Stimulated activated CD8-positive, alpha-beta memory T cell treated with anti-CD3 and anti-CD28 coated beads, Interleukin-4, amount 100 ng/mL, for 24 hours (primary cell): ENCODE data around the gene CRK.
"Not testable (repeated sequence)": the region's sequence is repeated elsewhere in the genome, so short reads cannot be mapped to it uniquely, and the experiment has no call there.

Source experiments
- DNase-seq: peaks from one replicate; pipeline ENCODE4 v3.0.0-alpha.2; 2020; ENCODE audit warnings: low read depth

Gene CRK

DNA sequence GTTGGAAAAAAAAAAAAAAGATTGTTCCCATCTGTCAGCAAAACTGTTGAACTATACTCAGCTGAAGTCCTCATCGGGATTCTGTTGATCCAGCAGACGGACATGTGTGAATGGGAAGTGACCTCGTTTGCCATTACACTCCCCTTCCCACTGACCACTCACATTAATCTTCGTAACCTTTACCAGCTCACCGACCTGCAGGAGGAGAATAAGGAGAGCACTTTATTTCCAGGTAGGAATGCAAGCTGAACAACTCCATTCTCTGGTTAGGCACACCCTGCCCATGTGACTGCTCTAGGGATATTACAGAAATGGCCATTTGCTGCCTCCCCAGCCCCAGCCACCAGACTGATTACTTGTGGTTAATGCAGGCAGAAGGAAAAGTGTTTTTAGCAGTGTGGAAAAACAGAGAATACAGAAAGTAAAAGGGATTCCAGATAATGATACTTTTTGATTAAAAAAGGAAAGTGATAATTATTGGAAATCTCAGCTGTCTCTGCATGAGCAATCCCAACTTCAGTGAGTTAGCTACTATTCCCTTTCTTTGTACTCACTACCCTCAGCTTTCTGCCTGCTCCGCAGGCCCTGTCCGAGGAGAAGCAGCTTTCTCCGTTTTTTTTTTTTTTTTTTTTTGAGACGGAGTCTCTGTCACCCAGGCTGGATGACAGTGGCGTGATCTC is 32.4 kb downstream of the CRK start:
- no peak for DNase-seq

DNA sequence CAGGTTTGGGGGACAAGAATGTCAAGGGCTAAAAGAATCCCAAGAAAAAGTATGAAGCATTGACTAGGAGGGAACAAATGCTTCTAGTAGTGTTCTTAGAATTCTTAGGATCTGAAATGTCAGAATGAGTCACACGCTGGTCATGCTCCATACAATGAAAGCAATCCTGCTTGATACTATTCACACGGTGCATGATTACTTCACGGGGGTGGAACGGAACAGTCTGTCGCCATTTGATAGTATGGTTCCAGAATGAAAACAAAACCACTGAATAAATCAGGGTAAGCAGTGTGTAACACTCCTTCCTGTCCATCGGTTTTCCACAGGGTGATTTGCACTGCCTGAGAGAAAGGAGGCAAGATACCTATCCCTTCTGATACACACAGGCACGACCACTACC is 33.1 kb downstream of the CRK start:
- DNase-seq: no peak

DNA sequence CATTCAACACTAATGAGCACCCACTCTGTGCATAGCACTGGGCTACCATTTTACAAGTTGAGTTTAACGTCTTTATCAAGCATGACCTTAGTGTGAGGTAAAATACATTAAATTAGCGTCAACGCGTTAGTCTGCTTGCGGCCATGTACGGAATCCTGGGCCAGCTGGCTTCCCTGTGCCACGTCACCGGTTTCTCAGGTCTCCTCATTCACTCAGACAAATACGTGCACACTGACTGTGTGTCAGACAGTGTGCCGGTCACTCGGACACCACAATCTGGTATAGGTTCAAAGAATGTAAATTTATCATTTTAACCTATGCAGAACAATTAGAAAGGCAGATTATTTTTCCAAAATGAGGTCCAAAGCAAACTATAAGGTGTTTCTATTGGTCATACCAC is 34.6 kb downstream of the CRK start:
- DNase-seq: no peak

DNA sequence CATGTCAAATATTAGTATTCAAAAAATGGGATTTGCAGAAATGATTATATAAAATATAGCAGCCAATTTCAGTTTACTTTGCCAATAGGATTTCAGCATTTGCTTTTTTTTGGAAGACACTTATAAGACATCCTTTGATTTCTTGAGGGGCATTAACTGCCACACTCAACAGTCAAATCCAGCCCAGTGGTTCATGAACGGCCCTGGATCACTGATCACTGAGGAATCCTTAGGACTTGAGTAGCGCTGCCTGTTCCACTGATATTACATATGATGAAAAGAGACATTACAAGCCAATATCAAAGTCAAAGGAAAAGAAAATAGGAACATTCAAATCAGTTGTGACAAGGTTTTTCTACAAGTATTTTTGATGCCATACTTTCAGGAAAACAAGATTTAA is 35.1 kb downstream of the CRK start:
- no peak for DNase-seq

DNA sequence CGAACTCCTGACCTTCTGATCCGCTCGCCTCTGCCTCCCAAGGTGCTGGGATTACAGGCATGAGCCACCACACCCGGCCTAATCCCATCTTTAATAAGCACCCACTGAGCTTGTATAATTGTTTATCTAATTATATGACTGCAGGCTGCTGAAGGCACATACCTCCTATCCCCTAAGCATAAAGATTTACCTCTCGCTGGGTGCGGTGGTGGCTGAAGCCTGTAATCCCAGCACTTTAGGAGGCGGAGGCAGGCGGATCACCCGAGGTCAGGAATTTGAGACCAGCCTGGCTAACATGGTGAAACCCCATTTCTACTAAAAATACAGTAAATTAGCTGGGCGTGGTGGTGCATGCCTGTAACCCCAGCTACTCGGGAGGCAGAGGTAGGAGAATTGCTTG is 35.9 kb downstream of the CRK start:
- no peak for DNase-seq

DNA sequence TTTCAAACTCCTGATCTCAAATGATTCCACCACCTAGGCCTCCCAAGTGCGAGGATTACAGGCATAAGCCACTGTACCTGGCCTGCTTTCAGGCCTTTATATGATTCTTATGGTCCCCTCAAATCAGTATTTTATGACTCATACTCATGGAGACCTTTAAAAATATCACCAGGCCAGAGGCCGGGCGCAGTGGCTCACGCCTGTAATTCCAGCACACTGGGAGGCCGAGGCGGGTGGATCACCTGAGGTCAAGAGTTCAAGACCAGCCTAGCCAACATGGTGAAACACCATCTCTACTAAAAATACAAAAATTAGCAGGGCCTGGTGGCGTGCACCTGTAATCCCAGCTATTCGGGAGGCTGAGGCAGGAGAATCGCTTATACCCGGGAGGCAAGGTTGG is 37.6 kb downstream of the CRK start:
- not testable (repeated sequence) for DNase-seq

DNA sequence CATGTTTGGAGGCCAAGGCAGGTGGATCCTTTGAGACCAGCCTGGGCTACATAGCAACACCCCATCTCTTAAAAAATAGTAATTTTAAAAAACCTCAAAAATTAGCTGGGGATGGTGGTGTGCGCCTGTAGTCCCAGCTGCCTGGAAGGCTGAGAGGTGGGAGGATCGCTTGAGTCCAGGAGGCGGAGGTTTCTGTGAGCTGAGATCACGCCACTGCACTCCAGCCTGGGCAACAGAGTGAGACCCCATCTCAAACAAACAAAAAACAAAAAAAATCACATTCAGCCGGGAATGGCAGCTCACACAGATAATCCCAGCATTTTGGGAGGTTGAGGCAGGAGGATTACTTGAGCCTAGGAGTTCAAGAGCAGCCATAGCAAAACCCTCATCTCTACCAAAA is 39.6 kb downstream of the CRK start:
- DNase-seq: no peak

DNA sequence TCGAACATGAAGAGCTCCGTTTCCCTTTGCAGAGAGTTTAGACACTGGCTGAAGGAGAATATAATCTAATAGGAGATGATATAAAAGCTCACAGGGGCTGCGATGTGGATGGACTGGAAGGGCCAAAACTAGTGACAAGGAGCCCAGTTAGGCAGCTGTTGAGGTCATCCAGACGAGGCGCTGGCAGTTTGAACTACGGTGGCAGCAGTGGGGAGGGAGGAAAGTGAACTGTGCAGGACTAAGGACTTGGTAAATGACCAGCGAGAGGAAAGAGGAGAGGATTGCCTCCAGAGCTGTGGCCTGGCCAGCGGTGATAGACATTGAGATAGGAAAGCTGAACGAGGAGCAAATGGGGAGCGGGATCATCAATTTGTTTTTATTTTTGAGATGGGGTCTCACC is 41.4 kb downstream of the CRK start:
- no peak for DNase-seq

DNA sequence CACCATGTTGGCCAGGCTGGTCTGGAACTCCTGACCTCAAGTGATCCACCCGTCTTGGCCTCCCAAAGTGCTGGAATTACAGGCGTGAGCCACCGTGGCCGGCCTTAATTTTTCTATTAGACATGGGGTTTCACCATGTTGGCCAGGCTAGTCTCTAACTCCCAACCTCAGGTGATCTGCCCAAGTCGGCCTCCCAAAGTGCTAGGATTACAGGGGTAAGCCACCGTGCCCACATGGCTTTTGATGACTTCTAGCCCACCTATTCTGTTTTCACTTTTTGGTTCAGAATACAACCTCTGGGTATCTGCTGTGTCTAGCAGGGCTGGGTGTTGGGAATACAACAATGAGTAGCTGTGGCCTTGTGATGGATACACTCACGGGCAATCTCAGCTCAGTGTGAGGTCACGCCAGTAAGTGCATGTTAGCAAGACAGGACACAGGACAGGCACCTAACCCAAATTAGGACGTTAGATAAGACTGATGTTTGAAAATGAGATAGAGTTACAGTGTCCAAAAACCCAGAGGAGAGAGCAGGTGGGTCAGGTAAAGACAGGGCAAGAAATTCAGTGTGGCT is 41.9 kb downstream of the CRK start:
- DNase-seq: no peak

DNA sequence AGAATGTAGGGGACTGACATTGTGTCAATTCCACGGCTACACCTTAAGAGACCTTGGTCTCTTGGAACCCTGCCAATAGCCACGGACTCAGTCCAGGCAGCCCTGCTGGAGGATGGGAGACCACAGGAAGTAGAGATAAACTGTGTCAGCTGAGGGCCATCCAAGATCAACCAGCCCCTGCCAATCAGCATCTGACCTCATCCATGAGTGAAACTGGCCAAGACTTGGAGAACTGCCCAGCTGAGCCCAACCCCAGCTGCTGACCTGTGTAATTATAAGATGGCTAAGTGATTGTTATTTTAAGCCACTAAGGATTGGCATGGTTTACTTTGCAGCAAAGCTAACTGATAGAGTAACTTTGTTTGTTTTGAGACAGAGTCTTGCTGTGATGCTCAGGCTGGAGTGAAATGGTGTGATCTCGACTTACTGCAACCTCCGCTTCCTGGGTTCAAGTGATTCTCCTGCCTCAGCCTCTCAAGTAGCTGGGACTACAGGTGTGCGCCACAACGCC is 42.7 kb downstream of the CRK start:
- DNase-seq: no peak

DNA sequence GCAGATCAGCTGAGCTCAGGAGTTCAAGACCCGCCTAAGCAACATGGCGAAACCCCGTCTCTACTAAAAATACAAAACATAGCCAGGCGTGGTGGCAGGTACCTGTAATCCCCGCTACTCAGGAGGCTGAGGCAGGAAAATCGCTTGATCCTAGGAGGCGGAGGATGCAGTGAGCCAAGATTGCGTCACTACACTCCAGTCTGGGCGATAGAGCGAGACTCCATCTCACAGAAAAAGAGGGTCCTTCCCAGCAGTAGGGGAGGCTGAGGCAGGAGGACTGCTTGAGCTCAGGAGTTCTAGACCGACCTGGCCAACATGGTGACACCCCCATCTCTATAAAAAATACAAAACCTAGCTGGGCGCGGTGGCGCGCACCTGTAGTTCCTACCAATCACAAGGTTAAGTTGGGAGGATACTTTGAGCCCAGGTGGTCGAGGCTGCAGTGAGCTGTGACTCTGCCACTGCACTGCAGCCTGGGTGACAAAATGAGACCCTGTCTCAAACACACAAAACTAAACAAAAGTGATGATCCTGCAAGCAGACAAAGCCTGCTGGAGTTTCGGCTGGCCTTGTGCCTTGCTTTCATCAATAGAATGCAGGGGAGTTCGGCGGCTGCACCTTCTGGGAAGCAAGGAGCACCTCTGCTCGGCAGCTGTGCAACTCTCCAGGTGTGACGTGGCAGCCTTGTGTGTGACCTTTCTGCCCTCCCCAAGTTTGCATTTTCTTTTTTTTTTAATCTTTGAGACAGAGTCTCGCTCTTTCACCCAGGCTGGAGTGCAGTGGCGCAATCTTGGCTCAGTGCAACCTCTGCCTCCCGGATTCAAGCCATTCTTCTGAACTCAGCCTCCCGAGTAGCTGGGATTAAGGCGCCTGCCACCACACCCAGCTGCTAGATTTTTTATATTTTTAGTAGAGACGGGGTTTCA is 43.6 kb downstream of the CRK start:
- DNase-seq: no peak

DNA sequence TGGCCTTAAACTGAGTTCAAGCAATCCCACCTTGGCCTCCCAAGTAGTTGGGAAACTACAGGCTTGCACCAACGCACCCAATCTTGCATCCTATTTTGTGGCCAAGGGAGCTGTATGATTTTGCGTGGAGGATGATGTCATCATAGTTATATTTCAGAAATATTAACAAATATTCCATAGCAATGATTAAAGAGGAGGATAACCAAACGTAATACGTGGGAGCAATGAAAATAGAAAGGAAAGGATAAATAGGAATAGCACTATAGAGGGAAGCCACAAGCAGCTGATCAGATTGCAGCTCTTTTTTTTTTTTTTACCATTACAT is 53.8 kb downstream of the CRK start:
- no peak for DNase-seq

DNA sequence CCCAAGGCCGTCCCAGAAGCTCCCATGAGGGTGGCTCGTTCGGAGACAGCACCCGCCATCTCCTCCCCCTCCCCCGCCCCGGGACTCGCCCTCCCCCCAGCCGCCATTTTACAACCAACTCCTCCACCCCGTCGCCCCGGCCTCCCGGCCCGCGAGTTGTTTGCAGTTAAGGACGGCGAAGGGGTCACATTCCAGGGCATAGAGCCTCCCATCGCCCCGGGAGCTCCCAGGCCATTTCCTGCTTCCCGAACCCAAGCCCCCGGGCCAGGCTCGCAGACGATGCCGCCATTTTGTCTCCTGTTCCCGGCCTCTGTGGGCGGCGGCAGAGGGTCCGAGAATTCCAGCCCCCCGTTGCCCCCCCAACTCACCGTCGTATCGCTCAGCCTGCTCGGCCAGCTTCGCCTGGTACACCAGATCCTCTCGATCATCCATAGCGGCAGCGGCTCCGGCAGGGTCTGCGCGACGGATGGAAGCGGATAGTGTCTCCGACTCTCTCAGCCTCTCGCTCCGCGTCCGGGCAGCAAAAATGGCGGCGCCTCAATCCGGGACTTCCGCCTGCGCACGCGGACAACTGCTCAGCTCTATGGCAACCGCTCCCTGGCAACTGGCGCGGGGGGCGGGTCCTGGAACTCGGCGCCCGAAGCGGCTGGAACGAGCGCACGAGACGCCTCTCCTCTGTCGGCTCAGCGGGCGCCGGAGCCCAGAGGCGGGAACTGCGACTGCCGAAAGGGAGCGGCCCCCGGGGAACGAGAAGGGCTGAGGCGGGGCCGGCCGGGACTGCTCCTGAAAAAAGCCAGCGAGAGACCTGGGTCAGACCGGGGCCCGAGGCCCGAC is 56.1 kb downstream of the CRK start, which contains the start of gene YWHAE:
Gene YWHAE (minus strand): TSS at position 544 of the 834 bp plus-strand sequence. CDS start 112 bp downstream, at position 432.
- peak; percentile 98 for DNase-seq

DNA sequence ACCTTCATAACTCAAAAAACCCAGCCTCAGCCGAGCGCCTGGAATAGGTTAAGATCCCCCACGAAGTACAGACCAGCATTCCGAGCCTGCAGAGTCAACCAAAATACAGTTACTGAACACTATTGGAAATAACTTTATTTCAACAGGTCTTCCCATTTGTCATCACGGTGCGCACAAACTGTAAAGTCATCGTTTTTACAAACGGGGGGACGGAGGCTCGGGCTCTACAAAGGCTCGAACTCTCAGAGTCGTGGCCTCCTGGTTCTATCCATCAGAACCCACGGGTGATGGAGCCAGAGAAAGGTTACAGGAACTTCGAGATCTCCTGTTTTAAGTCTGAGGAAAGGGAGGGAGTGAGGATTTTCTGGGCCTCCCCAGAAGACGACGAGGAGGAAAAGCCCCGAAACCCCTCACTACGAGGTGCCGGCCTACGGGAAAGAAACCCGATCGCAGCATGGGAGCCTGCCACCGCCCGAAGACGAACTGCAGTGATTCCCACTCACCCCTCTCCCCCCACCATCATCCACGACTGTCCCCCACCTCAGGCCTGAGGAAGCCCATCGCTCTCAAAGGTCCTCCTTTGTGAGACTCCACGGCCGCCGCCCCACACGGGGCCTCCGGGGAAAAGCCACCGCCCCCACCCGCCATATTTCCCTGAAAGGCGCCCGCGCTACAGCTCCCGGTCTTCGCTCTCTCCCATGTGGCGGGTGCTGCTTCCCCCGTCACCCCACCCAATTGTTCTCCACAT is 56.9 kb downstream of the CRK start:
- DNase-seq: peak; percentile 38

DNA sequence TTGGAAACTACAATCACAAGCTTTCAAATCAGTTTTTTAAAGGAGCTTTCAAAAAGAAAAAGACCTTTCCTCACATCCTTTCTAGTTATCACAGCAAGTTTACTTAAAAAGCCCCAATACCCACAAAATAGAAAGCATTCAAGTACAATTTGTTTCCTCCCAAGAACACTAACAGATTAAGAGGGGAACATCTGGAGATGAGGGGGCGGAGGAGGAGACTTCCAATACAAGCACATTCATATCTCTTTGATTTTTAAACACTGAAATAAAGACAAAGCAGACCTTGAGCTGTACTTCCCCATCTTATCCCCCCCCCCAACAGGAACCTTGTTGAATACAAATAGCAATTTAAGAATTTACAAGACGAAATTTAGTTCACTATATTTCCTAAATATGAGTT is 58.0 kb downstream of the CRK start:
- no peak for DNase-seq

DNA sequence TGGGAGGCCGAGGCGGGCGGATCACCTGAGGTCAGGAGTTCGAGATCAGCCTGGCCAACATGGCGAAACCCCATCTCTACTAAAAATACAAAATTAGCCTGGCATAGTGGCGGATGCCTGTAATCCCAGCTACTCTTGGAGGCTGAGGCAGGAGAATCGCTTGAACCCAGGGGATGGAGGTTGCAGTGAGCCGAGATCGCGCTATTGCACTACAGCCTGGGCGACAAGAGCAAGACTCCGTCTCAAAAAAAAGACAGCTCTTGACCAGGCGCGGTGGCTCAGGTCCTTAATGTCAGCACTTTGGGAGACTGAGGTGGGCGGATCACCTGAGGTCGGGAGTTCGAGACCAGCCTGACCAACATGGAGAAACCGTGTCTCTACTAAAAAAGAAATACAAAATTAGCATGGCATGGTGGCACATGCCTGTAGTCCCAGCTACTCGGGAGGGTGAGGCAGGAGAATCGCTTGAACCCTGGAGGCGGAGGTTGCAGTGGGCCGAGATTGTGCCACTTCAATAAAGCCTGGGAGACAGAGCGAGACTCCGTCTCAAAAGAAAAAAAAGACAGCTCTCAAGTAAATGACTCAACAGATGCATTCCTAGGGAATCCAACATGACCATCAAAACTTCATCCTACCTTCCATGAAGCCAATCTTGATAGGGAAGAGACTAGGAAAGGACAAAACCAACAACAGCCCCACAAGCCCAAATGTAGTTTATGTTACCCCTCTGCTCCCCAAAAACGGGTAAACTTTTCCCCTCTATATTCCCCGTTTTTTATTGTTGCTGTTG is 60.0 kb downstream of the CRK start:
- DNase-seq: not testable (repeated sequence)

DNA sequence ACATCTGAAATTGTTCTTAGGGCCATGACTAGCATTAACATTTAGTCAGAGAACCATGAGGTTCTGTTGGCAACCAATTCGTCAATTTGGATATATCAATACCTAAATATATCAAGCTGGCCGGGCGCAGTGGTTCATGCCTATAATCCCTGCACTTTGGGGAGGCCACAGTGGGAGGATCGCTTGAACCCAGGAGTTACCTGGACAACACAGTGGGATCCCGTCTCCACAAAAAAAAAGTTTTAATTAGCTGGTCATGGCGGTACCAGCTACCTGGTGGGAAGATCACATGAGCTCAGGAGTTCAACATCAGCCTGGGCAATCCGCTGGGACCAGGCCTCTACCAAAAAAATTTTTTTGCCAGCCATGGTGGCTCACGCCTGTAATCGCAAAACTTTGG is 64.5 kb downstream of the CRK start:
- no peak for DNase-seq

DNA sequence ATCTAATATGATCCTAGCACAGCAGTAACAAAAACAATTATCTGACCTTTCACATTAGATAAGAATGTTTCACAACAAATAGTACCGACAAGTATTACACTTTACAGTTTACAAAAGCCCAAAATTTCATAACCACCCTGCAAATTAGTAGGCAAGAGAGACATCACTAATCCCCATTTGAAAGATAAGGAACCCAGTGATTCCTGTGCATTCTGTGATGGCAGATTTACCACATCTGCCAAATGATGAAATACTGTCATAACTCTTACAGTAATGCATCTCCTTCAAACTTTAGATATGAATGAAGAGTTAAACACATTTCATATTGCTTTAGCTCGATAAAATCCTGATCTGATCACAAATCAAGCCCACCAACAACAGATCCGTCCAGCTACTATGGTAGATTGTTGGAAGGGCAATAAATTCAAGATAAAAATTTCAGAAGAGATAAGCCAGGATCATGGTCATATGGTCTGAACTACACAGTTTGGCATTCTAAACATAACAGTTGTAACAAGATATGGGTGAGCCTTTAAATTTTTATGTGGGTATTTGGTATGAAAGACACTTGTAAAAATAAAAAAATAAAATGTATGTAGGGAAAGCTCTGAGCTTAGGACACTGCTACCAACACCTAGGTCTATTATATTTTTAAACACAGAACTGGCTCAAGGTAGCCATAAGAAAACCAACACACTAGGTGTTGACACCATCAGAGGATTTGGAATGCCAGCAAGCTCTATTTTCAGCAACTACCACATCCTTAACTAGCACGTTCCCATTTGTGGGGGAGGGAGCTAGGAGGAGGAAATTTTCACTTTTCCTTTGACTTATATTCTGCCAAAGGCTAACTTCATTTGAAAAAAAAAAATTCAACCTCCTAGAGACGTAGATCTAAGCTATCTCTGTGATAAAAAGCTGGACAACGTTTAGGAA is 65.3 kb downstream of the CRK start:
- DNase-seq: no peak

DNA sequence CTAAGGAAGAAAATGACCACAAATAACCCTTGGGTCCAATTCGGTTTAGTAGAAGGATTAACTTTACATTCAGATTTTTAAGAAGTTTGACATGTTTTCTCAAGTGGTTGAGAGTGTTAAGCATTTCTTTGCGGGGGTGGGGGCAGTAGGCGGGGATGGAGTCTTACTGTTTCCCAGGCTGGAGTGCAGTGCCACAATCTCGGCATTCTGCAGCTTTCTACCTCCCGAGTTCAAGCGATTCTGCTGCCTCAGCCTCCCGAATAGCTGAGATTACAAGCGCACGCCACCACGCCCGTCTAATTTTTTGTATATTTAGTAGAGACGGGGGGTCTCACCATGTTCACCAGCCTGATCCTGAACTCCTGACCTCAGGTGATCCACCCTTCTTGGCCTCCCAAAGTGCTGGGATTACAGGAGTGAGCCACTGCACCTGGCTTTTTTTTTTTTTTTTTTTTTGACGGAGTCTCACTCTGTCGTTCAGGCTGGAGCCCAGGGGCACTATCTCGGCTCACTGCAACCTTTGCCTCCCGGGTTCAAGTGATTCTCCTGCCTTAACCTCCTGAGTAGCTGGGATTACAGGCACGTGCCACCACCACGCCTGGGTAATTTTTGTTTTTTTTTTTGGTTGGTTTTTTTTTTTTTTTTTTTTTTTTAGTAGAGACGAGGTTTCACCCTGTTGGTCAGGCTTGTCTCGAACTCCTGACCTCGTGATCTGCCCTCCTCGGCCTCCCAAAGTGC is 68.4 kb downstream of the CRK start:
- DNase-seq: not testable (repeated sequence)
